ENCODE results near the gene AKAP5. TPM values are rescaled to one million over a fixed set of nuclear protein-coding genes. Genes with fewer than 3 reads are reported as not detected.
A peak's percentile ranks its signal among the peaks of the same experiment; 100 is the strongest.

AKAP5 gene
- polyA plus RNA-seq, 3 donors = not detected

- 95% methylated on average over 2 of the region's 5 CpGs for WGBS (ENCODE audit: insufficient coverage)
- H2AFZ ChIP-seq (ENCODE audit: insufficient read depth, low read depth, low read length, poor library complexity, severe bottlenecking) = no peak overlapping the region
- H3K9me3 Mint-ChIP-seq = no peaks in the 10 kb centered on the region
- no peak for DNase-seq
- no peak overlapping the region for H3K4me3 Mint-ChIP-seq
- no peak overlapping the region for H3K4me3 ChIP-seq (replicated peaks in 1 of 3; ENCODE audit: low read depth in 2 of 3, low read length in 3 of 3)
- no peaks in the 10 kb centered on the region for H3K79me2 ChIP-seq (ENCODE audit: insufficient read depth, low read length)
- TF ChIP-seq CTCF (IDR thresholded peaks at IDR 0.05) = no peak
- no peak overlapping the region for H3K27ac Mint-ChIP-seq
- H4K20me1 ChIP-seq (ENCODE audit: insufficient read depth, low read length) = no peaks in the 10 kb centered on the region
- peaks cover 44 to 54% of the 10 kb centered on the region in 2 donors for H3K36me3 Mint-ChIP-seq
- peaks cover 32 to 77% of the 10 kb centered on the region in 2 donors for H3K36me3 ChIP-seq (replicated peaks in 1 of 2; ENCODE audit: control insufficient read depth in 1 of 2, insufficient read depth in 2 of 2, low read length in 2 of 2)
- no peaks in the 10 kb centered on the region for H3K9me3 ChIP-seq (replicated peaks in 1 of 2; ENCODE audit: control insufficient read depth in 1 of 2, insufficient read depth in 1 of 2, low read length in 2 of 2)
- no peak overlapping the region for H3K9ac ChIP-seq (ENCODE audit: insufficient read depth, low read length, poor library complexity, severe bottlenecking)
- no peak overlapping the region for H3K4me2 ChIP-seq (replicated peaks; ENCODE audit: extremely low read depth, low read length, poor library complexity, severe bottlenecking)
- no peaks in the 10 kb centered on the region for H3K27me3 Mint-ChIP-seq (ENCODE audit: low read depth in 3 of 3)
- intact Hi-C loops (cut with micrococcal nuclease) = no loop called here
- H3K4me1 Mint-ChIP-seq = no peaks in the 10 kb centered on the region
- H3K27ac ChIP-seq (ENCODE audit: low read depth in 1 of 2, low read length in 2 of 2) = no peak overlapping the region
- H3K4me1 ChIP-seq (ENCODE audit: control insufficient read depth in 1 of 2, insufficient read depth in 2 of 2, low read length in 2 of 2) = no peaks in the 10 kb centered on the region
- no peaks in the 10 kb centered on the region for H3K27me3 ChIP-seq (ENCODE audit: control insufficient read depth in 2 of 2, insufficient read depth in 2 of 2, low read length in 2 of 2)
Measured at GRCh38 chr14:64447876-64448670, 17.2 kb upstream of the AKAP5 start.

GRCh38 chr14:64450255-64450654 is 15.0 kb upstream of the AKAP5 start:
- Histone ChIP-seq H3K9ac (ENCODE audit: insufficient read depth, low read length, poor library complexity, severe bottlenecking) (no peak overlapping the region), H3K27ac (ENCODE audit: low read depth in 1 of 2, low read length in 2 of 2) (no peak overlapping the region), H3K4me3 (replicated peaks in 1 of 3; ENCODE audit: low read depth in 2 of 3, low read length in 3 of 3) (no peak overlapping the region), H3K9me3 (replicated peaks in 1 of 2; ENCODE audit: control insufficient read depth in 1 of 2, insufficient read depth in 1 of 2, low read length in 2 of 2) (no peaks in the 10 kb centered on the region), H2AFZ (ENCODE audit: insufficient read depth, low read depth, low read length, poor library complexity, severe bottlenecking) (no peak overlapping the region), H4K20me1 (ENCODE audit: insufficient read depth, low read length) (no peaks in the 10 kb centered on the region), H3K36me3 (replicated peaks in 1 of 2; ENCODE audit: control insufficient read depth in 1 of 2, insufficient read depth in 2 of 2, low read length in 2 of 2) (peaks cover 41 to 76% of the 10 kb centered on the region in 2 donors), H3K79me2 (ENCODE audit: insufficient read depth, low read length) (no peaks in the 10 kb centered on the region), H3K4me2 (replicated peaks; ENCODE audit: extremely low read depth, low read length, poor library complexity, severe bottlenecking) (no peak overlapping the region), H3K4me1 (ENCODE audit: control insufficient read depth in 1 of 2, insufficient read depth in 2 of 2, low read length in 2 of 2) (no peaks in the 10 kb centered on the region), H3K27me3 (ENCODE audit: control insufficient read depth in 2 of 2, insufficient read depth in 2 of 2, low read length in 2 of 2) (no peaks in the 10 kb centered on the region)
- Mint-ChIP-seq H3K27me3 (ENCODE audit: low read depth in 3 of 3) (peaks cover 0 to 2% (median 0%) of the 10 kb centered on the region in 3 donors), H3K4me3 (no peak overlapping the region), H3K9me3 (no peaks in the 10 kb centered on the region), H3K36me3 (peaks cover 46 to 63% of the 10 kb centered on the region in 2 donors), H3K4me1 (no peaks in the 10 kb centered on the region), H3K27ac (peak overlapping the region in 1 of 7 donors; percentile 19)
- intact Hi-C loops (cut with micrococcal nuclease) = no loop called here
- WGBS (ENCODE audit: insufficient coverage) = no CpG with 5 or more reads among the region's 2 CpGs
- no peak for TF ChIP-seq CTCF (IDR thresholded peaks at IDR 0.05)
- DNase-seq = no peak
